ENCODE results near the gene SP140L.
"Not testable (repeated sequence)": the region's sequence is repeated elsewhere in the genome, so short reads cannot be mapped to it uniquely, and the experiment has no call there.

The SP140L gene

DNA sequence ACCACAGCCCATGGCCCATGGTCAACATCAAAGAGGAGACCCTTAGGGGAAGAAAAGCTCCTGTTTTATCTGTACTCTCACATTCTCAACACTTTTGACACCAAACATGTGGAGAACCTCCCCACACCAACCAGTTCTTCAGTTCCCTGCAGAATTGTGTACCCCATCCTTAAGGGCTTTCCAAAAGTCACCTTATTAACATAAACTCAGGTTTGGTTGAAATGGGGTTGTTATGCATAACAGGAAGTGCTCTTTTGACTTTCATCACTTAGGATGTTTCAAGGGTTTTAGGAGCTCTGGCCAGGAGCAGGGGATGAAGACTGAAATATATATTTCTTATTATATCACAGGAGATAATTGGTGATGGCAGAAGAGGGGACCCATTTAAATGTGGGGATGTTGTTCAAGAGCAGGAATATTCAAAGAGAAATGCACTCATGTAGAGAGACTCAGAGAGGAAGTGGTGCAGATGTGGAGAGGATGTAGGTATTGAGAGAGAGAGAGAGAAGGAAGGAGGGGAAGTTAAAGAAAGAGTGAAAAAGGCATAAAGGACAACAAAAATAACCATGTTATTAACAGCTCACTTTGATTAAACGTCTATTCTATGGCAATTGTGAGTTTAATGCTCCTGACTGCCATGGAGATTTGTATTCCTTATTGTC, 35.2 kb downstream of the SP140L start:
- no peak for DNase-seq (ENCODE audit: low spot score)

DNA sequence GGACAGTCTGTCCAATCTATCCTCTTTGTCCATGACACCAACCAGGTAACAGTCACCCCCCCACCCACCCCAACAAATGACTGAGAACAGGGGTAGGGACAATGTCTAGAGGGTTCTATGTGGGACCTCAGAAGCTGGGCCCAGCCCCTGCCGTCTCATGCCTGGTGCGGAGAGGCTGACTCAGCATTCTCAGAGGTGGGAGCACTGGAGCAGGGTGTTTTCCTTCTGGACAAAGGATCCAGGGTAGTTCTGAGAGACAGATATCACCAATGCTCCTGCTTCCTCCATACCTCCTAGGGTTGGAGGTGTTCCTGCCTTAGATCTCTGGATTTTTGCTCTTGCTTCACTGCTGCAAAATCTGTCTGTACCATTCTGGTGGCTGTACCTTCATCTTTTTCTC, 55.1 kb downstream of the SP140L start:
- no peak for DNase-seq (ENCODE audit: low spot score)

DNA sequence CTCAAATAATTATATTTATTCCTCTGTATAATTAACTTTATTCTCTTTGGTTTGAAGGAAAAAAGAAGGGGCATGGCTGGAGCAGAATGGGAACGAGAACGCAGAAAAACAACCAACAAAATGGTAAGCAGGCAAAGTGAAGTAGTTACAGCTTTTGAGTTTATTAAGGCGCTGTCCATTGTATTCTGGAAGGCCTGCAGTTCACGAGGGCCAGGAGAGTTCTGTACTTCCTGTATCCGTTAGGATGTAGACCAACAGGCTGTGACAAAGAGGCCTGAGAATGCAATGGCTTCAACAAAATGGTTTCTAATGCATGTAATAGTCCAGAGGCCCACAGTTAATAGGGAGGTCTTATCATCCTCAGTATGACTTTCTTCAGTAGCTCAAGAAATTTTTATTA, 56.5 kb downstream of the SP140L start:
- DNase-seq (ENCODE audit: low spot score), result no peak

DNA sequence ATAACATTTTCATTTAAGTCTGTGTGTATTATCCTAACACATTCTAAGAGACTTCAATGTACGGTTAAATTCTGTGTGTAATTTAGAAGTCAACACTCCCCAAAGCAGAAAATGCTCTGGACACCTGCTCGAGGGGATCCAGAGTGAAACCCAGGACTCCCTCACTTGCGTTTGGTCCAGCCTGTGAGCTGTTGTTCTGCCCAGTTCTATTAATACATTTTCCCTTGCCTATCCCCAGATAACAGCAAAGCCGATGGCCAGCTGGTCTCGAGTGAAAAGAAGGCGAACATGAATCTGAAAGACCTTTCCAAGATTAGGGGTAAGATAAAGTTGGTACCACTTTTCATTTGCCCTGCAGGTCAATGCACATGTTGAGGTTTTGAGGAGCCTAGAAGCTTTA, 58.0 kb downstream of the SP140L start:
- DNase-seq (ENCODE audit: low spot score), result no peak

DNA sequence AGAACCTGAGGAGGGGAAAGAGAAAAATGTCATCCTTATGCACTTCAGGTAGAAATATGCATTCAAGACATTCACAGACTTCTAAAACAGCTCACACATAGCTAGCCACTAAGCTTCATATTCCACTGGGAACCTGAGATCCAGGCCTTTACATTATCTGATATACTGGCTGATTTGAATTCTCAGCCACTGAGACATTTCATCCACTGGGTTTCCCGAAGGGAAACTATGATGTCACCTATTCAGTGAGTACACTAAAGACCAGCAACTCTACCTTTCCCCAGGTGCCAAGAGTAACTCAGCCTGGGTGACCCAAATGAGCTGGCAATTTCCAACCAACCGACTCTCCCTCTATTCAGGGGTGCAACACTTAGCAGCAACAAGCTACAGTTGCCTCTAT, 67.3 kb downstream of the SP140L start:
- DNase-seq (ENCODE audit: low spot score), result no peak

DNA sequence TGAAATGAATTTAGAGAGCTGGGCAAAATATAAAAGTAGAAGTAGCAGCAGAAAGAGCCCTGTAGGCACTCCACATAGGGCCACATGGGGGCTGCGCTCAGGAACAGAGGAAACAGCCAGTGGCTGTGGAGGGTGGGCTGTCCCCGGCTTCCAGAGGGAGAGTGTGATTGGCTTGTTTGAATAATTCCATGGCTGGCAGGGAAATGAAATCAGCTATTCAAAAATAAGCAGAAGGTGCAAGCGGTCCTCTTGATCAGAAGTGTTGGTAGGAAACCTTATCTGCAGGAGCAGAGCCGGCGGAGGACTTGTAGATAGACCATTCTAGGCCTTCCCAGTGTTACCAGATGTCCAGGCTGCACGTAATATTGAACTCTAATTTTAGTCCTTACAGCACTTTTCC, 71.7 kb downstream of the SP140L start:
- not testable (repeated sequence) for DNase-seq (ENCODE audit: low spot score)

DNA sequence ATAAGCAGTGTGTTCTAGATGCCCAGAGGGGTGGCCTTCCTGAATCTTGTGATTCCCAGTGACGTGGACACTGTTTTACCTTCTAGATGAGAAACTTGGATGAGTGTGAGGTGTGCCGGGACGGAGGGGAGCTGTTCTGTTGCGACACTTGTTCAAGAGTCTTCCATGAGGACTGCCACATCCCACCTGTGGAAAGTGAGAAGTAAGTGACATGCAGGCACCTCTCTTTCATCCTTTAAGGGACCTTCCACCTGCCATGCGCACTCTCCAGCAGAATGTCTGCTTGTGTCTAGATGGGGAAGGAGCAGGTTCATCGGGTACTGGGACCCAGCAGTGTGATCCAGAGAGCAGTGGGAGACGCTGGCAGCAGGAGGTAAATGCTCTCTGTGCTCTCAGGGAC, 73.0 kb downstream of the SP140L start:
- DNase-seq (ENCODE audit: low spot score), result no peak

DNA sequence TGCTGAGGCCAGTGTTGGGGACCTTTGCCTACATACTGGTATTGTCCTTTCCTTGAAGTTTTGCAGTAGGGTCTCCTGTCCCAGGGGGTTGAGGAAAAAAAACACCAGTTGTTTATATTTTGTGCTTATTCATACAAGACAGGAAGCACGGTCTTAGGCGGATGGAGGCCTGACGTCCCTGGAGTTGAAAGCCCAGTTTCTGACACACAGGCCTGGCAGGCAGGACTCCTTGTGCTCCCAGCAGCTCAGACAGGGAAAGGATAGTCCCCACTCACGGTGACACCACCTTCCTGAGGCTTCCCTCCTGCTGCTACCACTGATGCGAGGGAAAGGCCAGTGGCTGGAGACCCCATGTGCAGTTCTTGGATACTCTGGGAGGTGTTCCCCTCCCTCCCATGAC, 73.5 kb downstream of the SP140L start:
- DNase-seq (ENCODE audit: low spot score), result no peak

DNA sequence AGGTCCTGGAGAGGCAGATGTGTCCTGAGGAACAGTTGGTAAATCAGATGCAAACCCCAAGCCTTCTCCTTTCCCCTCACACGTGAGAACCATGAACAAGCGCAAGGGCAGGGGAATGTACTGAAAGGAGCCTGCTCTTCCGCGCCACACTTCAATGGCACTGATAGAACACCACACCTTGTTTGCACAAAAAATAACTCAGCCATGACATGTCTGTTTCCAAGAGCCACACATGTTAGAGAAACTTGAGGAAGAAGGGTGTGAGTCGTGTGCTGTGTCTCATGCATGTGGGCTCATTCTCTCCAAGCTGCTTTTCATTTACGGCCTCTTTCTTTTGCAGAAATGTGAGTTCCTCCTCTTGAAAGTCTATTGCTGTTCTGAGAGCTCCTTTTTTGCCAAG, 74.0 kb downstream of the SP140L start:
- not testable (repeated sequence) for DNase-seq (ENCODE audit: low spot score)

DNA sequence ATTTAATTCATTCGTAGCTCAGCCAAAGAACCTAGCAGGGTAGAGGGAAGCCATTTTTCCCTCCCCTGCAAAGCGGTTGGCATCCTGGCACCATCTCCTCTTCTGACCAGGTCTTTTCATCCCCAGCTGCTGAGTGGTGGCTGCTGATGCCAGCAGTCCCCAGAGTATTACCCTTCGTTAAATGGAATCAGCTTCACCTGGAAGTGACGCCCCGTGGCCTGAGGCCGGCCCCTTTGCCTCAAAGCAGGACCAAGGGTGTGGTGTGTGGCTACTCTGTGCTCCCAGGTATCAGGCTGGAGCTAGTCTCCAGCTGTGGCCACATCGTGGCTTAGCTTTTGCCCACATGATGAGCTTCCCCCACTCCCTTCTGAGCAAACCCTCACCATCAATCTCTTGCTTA, 76.8 kb downstream of the SP140L start:
- DNase-seq (ENCODE audit: low spot score), result no peak

DNA sequence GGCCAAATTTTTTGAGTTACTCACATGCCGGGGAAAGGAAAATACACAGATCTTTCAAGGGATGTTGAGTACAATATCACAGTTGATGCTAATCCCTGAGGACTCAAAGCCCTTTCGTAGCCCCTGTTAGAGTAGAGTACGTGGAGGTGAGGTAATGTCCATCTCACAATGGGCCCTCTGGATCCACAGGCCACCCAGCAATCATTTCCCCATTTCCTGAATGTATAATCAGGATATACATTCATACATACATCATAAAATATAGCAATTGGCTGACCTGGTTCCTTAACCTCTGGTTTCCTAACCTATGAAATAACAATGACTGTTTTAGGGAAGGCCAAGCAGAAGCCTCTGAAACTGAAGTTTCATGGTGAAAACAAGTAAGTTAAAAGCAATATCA, 78.8 kb downstream of the SP140L start:
- no peak for DNase-seq (ENCODE audit: low spot score)

DNA sequence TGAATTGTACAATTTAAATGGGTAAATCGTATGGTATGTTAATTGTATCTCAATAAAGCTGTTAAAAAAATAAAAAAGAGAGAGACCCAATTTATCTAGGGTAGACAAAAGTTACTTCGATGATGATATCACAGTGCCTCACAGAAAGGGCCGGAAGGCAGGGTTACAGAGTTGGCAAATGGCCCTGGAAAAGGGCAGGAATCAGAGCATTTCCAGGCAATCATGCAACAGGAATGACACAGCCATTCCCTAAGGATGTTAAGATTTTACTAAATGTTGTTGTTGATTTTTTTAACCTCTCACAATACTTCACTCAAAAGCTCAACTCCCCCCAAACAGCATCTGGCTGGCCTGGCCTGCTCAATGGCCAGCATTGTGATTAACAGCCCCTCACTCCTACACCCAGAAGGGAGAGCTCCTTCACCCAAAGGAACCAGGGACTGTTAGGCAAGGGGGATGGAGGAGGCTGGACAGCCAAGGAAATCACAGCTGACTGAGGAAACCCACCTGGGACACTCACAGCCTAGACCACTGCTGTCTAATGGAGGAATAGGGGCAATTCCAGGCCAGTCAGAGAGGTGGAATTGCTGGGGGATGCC, 81.3 kb downstream of the SP140L start:
- DNase-seq (ENCODE audit: low spot score), result peak; percentile 78

DNA sequence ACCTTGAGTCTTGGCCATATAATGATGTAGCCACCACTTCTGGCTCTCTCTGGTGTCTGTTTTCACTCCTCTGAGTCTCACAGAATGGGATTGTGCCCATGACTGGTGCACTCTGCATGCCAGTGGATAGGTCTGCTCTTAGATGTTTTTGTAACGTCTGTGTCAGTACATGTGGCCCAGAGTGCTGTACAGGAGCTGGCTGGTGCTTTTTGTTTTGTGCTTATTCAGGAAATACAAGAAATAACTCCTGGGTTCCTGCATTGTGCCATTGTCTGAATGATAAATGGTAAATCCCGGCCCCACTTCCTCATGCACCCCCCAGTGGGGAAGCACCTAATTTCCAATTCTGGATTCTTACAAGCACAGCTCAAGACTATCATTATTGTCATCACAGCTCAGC, 82.3 kb downstream of the SP140L start:
- not testable (repeated sequence) for DNase-seq (ENCODE audit: low spot score)

DNA sequence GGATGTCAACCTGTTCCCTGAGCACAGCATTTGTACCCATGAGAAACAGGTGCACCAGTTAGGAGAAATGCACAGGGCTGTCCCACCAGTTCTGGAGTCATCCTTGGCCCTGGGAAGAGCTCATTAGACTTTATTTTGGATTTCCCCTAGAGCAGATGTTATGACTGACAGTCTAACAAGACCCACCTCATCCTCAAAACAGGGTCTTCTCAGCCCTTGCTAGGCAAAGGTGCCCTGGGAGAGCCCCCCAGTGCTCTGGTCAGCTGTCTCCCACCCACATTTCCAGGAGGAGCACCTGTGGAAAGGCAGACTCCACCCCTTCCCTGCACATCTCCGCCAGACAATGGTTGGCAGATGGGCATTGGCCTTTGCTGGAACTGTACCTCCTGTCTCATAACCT, 83.3 kb downstream of the SP140L start:
- DNase-seq (ENCODE audit: low spot score), result no peak

DNA sequence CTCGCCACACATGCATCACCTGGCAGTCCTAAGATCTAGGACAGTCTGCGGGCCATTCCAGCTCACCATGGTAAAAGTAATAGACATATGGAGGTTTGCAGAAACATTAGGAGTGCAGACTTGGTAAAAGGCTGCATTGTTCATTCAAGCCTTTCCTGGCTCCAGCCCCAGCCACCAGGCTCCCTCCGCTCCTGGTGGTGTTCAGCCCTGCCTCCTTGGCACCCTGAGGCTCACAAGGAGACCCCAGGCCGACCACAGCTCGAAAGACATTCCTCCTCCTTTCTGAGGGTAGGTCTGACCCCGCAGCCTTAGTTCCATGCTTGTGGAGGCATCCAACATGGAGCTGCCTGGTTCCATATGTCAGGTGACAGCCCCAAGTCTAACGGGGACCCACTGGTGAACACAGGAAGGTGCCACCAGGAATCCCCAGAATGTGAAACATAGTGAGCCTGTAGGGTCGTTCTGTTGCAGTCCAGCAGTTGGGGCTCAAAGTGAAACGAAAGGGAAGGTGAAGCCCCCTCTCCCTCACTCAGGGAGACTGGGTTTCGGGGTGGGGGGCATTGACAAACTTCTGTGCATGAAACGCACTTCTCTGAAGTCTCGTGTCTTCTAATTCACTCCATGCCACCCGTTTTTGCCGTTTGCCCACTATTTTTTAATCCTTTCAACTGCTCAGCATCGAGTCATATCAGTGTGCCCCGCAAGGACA, 84.0 kb downstream of the SP140L start:
- DNase-seq (ENCODE audit: low spot score), result peak; percentile 22

DNA sequence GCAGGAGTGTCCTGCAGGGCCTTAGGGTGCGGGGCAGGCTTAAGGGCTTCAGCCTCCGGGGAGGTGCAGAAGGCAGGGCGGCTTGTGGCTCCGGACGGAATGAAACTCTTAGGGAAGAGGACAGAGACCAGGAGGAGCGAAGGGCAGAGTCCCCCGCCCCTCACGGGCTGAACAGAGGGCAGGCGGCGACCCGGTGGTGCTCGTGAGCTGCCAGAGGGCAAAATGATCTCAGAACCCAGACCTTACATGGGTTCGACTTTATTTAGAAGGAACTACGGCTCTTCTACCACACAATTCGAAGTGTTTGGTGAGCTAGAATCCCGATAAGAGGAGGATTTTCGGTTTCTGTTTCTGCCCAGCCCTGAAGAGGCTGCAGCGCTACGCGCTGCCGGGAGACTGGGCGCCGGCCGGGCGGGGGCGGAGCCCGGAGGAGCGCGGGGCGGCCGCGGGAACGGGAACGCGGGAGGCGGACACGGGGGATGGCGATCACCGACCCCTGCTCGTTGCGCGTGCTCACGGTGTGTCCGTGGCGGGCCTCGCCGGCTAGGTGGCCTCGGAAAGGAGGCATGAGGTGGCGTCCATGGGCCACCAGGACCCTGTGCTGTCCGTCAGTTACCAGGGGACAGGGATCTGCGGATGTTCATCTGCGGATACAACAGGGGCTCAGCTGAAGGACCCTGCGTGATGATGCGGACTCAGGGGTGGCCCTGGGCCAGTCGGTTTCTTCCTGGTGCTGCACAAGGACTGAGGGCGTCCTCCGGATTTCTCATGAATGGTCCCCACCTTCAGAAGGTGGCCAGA, 84.8 kb downstream of the SP140L start:
- peak; percentile 87 for DNase-seq (ENCODE audit: low spot score)

DNA sequence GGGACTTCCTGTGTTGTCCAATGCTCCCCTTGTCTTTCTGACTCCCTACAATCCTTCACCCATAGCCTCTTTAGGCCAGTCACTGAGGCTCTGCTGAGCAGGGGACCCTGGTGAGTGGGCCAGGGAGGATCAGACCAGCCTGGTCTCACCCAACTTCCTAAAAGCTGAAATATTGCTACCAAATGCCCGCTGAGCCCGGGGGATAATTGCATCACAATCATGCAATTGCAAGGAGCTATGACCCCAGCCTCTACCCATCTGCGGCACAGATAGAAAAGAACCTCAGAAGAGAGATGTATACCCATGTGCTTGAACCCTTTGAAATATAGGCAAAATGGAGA, 85.3 kb downstream of the SP140L start:
- DNase-seq (ENCODE audit: low spot score), result no peak

DNA sequence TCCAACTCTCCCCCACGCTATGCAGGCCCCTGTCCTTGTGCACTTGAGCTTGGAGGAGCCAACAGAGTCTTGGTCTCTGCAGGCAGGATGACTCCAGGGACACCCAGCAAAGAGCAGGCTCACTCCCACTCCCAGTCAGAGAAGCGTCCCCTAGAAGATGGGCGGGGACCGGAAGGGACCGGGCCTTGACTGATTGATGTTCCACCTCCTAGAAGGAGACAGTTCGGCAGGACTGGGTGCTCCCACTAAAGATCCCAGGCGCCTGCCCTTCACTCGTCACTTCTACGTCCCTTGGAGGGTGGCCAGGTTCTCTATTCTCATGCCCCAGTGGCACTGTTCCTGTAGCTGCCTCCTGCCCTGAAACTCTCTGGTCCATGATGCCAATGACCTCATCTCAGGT, 85.9 kb downstream of the SP140L start:
- DNase-seq (ENCODE audit: low spot score), result no peak

DNA sequence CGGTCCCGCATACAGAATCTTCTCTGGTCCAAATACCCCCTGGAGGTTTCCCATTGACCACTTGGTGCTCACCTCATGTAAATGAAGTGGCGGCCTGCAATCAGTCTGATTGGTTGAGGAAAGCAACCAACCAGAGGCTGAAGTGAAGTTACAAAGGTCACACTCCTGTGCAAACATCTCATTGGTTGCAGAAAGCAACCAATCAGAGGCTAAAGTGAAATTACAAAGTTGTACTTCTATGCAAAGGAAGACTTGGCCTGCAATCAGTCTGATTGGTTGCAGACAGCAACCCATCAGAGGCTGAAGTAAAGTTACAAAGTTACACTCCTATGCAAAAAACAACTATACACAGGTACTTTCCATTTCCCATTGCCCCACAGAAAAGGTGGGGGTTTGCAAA, 86.5 kb downstream of the SP140L start:
- no peak for DNase-seq (ENCODE audit: low spot score)

DNA sequence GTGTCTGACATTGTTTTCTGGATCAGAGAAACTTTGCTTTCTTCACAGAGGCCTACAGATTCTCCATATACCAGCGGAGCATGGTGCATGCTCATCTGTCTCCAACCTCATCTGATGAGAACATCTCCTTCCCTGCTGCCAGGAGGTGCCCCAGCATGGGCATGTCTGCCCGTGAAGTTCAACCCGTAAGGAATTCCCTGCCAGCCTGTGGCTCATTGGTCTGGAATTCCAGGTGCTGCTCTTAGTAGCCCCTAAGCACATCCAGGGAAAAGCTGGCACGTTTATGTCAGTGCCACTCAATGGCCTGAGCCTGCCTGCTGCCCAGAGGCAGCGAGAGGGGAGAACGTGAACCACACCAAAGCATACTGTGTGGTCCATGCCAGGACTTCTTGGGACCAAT, 87.3 kb downstream of the SP140L start:
- DNase-seq (ENCODE audit: low spot score), result no peak

DNA sequence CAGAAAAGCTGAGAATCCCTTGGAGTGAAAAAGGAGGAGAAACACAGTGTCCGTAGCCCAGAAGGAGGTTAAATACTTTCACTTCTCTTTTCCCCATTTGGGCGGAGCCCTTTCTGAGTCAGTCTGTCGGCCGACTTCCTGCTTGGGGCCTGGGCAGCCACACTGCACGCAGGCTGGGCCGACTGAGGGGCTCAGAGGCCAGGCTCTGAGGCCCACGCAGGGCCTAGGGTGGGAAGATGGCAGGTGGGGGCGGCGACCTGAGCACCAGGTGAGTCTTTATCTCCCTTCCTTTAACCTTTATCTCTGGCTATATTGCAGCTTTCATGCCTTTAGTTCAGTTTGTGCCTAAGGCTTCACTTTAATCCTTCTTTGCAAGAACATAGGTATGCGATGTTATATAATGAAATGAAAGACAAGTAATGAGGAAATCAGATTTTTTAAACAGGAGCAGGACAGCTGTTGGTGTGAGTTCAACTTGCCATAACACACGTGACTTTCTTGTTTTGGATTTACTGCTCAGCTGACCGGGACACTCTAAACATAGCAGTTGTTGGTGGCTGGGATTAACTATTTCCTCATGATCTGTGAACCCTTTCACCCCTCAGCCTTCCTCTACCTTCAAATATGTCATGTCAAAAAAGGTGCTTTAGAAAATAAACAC, 89.2 kb downstream of the SP140L start, which contains the start of gene SP100:
Gene SP100 (plus strand): TSS at position 141 of the 661 bp plus-strand sequence. CDS start 96 bp downstream, at position 237.
- DNase-seq (ENCODE audit: low spot score), result peak; percentile 76

DNA sequence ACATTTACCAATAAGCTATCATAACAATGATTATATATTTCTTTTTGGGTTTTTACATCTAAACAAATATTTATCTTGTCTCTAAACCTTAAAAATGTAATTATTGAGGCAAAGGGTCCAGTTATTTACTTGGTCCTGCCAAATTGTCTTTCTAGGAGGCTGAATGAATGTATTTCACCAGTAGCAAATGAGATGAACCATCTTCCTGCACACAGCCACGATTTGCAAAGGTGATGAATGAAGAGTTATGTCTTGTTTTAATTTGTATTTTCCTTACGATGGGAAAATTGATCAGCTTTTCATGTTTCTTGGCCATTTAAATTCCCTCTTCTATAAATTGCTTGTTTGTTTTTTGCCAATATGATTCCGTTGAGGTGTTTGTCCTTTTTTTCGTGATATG, 90.4 kb downstream of the SP140L start:
- DNase-seq (ENCODE audit: low spot score), result no peak
